Adipocyte (in vitro differentiated cells): ENCODE data around the gene SYCE3.
A peak's percentile ranks its signal among the peaks of the same experiment; 100 is the strongest.

Experiments used
- DNase-seq: peaks from one replicate; pipeline ENCODE4 v3.0.0-alpha.2; 2015; ENCODE audit warnings: low read depth
- H3K27me3 ChIP-seq: replicated peaks from 2 replicates; pipeline ENCODE4 v1.7.0; 2013; ENCODE audit warnings: mild to moderate bottlenecking, low read length, moderate library complexity; ENCODE audit not compliant: control insufficient read depth, insufficient read depth
- H3K36me3 ChIP-seq: 2 replicates; pipeline ENCODE4 v1.7.0; 2013; ENCODE audit warnings: low read length, mild to moderate bottlenecking, moderate library complexity; ENCODE audit not compliant: control insufficient read depth, insufficient read depth, severe bottlenecking
- H3K4me1 ChIP-seq: 2 replicates; pipeline ENCODE4 v1.7.0; 2013; ENCODE audit warnings: mild to moderate bottlenecking, low read length, moderate library complexity; ENCODE audit not compliant: control insufficient read depth, insufficient read depth
- H3K4me3 ChIP-seq: 2 replicates; pipeline ENCODE4 v1.7.0; 2013; ENCODE audit warnings: mild to moderate bottlenecking, low read length, moderate library complexity
- H3K9ac ChIP-seq: 2 replicates; pipeline ENCODE4 v1.7.0; 2013; ENCODE audit warnings: mild to moderate bottlenecking, low read length, moderate library complexity
- H3K9me3 ChIP-seq: 2 replicates; pipeline ENCODE4 v1.7.0; 2013; ENCODE audit warnings: mild to moderate bottlenecking, low read length, moderate library complexity; ENCODE audit not compliant: control insufficient read depth

The SYCE3 gene

DNA sequence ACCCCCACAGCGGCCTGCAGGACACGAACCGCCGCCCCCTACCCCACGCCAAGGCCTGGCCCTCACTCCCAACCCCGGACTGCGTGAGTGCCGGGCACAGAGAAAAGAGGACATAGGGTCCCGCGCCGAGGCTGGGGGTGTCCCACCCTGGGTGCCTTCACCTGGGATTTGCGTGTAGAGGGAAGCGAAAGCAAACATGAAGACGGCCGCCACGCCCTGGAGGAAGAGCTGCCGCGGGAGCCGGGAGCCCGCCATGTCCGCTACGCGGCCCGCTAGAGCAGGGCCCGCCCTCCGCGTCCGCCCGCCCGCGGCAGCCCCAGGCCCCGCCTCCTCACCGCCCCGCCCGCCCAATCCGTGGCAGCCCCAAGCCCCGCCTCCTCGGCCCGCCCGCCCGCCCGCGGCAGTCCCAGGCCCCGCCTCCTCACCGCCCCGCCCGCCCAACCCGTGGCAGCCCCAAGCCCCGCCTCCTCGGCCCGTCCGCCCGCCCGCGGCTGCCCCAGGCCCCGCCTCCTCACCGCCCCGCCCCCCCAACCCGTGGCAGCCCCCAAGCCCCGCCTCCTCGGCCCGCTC, 55.2 kb downstream of the SYCE3 start, which contains the start of gene LMF2:
Gene LMF2, minus strand, starts transcription at position 282 of the 570 bp plus-strand sequence. Its CDS starts 27 bp downstream, at position 255.
- no peak for DNase-seq
- peak within 1 kb of the TSS; percentile 94 for H3K4me3 ChIP-seq
- H3K4me1 ChIP-seq = peaks cover 15% of the 10 kb centered on the region
- H3K36me3 ChIP-seq = peaks cover 23% of the 10 kb centered on the region
- H3K9ac ChIP-seq = peak within 1 kb of the TSS; percentile 96
- H3K27me3 ChIP-seq = no peaks in the 10 kb centered on the region
- no peaks in the 10 kb centered on the region for H3K9me3 ChIP-seq

DNA sequence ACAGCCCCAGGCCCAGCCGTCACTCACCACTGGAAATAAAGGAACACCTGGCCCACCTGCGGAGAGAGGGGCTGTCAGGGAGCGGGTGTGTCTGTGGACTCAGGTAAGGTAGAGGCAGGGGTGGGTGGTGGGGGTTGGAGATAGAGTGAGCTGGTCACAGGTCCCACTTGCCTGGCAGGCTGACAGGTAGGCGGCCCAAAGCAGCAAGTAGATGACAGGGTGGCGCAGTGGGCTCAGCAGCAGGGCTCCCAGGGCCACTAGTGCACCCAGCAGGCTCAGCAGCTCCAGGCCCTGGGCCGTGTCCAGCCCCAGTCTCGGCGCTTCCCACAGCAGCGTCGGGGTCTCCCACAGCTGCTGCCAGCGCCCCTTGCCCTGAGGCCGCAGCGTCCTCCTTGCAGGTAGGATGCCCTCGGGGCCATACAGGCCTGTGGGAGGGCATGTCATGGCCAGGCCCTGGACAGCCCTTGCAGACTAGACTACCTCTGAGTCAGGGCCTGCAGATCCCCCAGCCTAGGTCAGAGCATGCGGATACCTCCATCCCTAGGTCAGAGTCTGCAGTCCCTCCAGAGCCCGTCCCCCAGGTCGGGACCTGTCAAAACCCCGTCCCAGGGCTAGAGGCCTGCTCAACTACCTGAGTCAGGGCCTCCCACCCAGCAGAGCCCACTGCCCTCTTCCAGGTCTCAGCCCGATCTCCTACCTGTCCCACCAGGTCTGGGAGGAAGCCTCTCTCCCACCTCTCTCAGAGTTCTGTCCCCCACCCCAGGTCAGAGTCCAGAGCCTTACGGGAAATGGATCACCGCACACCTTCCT, 55.9 kb downstream of the SYCE3 start:
- H3K27me3 ChIP-seq = no peaks in the 10 kb centered on the region
- H3K9me3 ChIP-seq = no peaks in the 10 kb centered on the region
- peak overlapping the region; percentile 94 for H3K4me3 ChIP-seq
- peaks cover 15% of the 10 kb centered on the region for H3K4me1 ChIP-seq
- H3K36me3 ChIP-seq = peaks cover 22% of the 10 kb centered on the region
- peak overlapping the region; percentile 96 for H3K9ac ChIP-seq
- peak; percentile 15 for DNase-seq

DNA sequence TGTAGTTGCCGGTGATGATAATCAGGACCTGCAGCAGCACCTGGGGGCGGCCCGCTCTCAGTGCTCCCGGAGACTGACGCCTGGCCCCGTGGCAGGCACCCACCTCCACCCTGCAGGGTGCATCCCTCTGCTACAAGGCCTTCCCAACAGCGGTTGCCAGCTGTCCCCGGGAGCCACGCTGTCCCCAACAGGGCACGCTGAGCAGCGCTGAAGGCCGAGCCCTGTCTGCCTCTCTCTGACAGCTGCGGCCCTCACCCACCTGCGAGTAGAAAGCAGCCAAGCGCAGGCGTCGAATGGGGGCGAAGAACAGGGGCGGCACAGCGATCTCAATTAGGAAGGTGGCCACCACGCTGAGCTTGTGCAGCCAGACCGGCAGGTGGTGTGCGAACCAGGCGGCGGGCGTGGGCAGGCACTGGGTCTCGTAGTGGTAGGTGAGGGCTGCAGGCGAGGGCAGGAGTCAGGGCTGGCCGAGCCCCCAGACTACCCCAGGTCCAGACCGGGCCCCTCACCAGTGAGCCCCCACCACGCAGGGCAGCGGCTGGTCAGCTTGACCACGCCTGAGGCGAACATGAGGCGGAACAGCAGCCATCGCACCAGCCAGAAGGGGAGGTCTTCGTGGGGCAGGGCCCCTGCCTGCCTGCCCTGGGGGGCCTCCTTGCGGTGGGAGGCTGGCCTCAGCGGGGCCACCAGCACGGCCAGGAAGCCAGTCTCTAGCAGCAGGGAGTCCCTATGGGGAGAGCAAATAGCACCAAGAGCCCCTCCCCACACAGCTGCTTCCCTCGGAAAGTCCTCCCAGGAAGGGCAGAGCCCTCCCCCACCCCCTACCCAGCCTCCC, 56.7 kb downstream of the SYCE3 start:
- Histone ChIP-seq H3K27me3 (no peaks in the 10 kb centered on the region), H3K4me3 (peak overlapping the region; percentile 94), H3K9ac (peak overlapping the region; percentile 96), H3K4me1 (peaks cover 15% of the 10 kb centered on the region), H3K9me3 (no peaks in the 10 kb centered on the region), H3K36me3 (peaks cover 22% of the 10 kb centered on the region)
- DNase-seq = no peak

DNA sequence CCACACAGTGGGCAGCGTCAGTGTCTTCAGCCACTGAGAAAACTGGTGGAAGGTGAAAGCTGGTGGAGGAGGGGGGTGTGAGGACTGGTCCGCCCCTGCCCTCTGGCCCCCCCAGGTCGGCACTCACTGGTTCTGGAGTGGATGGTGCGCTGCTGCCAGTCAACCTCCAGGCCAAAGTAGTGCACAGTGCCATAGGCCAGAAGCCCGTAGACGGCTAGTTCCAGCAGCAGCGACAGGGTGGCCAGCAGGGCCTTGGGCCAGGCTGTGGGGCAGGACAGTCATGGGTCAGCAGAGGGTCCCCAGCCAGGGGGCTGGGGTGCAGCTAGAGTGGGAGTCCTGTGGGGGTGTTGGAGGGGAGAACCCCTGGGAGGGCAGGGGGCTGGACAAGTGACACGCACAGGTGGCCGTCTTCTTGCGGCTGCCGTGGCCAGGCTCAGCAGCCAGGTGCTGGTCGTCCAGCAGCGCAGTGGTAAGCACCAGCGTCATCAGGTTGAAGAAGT, 57.4 kb downstream of the SYCE3 start:
- Histone ChIP-seq H3K4me1 (peaks cover 15% of the 10 kb centered on the region), H3K36me3 (peaks cover 22% of the 10 kb centered on the region), H3K9me3 (no peaks in the 10 kb centered on the region), H3K4me3 (no peak overlapping the region), H3K9ac (no peak overlapping the region), H3K27me3 (no peaks in the 10 kb centered on the region)
- no peak for DNase-seq

- no peaks in the 10 kb centered on the region for H3K9me3 ChIP-seq
- no peak overlapping the region for H3K4me3 ChIP-seq
- no peaks in the 10 kb centered on the region for H3K27me3 ChIP-seq
- H3K36me3 ChIP-seq = peaks cover 22% of the 10 kb centered on the region
- no peak overlapping the region for H3K9ac ChIP-seq
- H3K4me1 ChIP-seq = peaks cover 15% of the 10 kb centered on the region
- no peak for DNase-seq
Measured at GRCh38 chr22:50504369-50505211, 58.1 kb downstream of the SYCE3 start.

- DNase-seq = no peak
- Histone ChIP-seq H3K4me3 (no peak overlapping the region), H3K9ac (no peak overlapping the region), H3K36me3 (peaks cover 22% of the 10 kb centered on the region), H3K9me3 (no peaks in the 10 kb centered on the region), H3K27me3 (no peaks in the 10 kb centered on the region), H3K4me1 (peaks cover 6% of the 10 kb centered on the region)
Measured at GRCh38 chr22:50503475-50504145, 59.1 kb downstream of the SYCE3 start.

DNA sequence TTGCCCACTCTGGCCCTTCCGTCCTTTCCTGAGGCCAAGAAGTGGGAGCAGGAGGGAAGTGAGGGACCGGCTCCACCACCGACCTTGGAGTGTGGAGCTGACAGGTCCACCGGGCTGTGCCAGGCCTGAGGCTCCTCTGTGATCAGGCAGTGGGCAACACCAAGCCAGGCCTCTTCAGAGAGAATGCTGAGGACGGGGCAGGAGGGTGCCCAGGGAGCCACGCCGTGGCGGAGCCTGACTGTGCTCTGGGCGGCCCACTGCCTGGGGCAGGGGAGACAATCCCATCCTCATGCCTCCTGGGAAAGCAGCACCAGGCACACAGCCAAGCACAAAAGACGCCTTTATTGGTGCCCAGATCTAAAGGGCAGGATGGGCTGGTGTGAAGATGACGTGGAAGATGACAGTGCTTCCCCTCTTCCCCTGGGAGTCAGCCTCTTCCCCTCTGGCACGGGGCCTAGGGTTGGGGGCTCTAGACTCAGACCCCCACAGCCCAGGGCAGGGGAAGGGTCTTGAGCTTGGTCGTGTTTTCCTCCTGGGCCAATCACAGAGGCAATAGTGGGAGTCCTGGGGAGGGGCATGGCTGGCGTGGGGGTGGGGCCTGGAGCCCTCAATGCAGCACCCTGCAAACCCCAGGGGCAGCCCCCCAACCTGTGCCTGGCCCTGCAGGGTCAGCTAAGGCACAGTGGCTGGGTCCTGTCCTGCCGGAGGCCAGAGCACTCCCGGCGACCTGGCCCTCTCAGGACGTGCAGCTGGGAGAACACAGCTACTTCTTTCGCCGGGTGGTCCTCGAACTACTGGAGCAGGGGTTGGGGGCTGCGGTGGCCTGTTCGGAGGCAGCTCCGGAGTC, 59.9 kb downstream of the SYCE3 start:
- H3K27me3 ChIP-seq = no peaks in the 10 kb centered on the region
- DNase-seq = no peak
- H3K36me3 ChIP-seq = peaks cover 22% of the 10 kb centered on the region
- H3K4me1 ChIP-seq = peaks cover 9% of the 10 kb centered on the region
- H3K9me3 ChIP-seq = no peaks in the 10 kb centered on the region
- no peak overlapping the region for H3K4me3 ChIP-seq
- H3K9ac ChIP-seq = no peak overlapping the region

- H3K4me1 ChIP-seq = peaks cover 9% of the 10 kb centered on the region
- peaks cover 22% of the 10 kb centered on the region for H3K36me3 ChIP-seq
- no peak overlapping the region for H3K4me3 ChIP-seq
- H3K27me3 ChIP-seq = no peaks in the 10 kb centered on the region
- no peaks in the 10 kb centered on the region for H3K9me3 ChIP-seq
- no peak overlapping the region for H3K9ac ChIP-seq
- DNase-seq = no peak
Measured at GRCh38 chr22:50502096-50502495, 60.6 kb downstream of the SYCE3 start.
